Right hindlimb (tissue), 1 donor: ENCODE measurements around the gene KLHL2.
"Not testable (repeated sequence)": the region's sequence is repeated elsewhere in the genome, so short reads cannot be mapped to it uniquely, and the experiment has no call there.

Experiments
- DNase-seq: peaks from one replicate; pipeline ENCODE4 v3.0.0-alpha.2; 2018

The KLHL2 gene

GRCh38 chr4:165236852-165237251, 29.5 kb downstream of the KLHL2 start:
- not testable (repeated sequence) for DNase-seq

- not testable (repeated sequence) for DNase-seq
Measured at GRCh38 chr4:165238041-165238640, 30.8 kb downstream of the KLHL2 start.

GRCh38 chr4:165240761-165241160, 33.4 kb downstream of the KLHL2 start:
- not testable (repeated sequence) for DNase-seq

DNA sequence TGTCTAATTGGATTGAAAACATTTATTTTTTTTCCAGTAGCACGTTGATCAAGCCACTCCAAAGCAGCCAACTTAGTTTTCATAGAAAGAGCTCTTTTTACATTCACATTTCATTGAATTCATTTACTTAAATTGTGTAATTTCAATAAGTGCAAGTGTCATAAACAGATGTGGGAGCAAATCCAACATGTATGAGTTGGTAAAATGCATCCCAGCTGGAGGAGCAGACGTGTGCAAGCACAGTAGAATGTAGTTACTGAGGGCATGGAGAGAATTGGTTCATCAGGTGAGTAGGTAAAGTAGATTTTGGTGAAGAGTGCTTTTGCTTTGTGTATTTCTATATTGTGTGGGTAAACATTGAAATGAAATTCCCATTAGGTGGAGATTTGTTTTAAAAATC, 36.8 kb downstream of the KLHL2 start:
- DNase-seq = not testable (repeated sequence)

GRCh38 chr4:165244587-165245186, 37.3 kb downstream of the KLHL2 start:
- DNase-seq = not testable (repeated sequence)

DNA sequence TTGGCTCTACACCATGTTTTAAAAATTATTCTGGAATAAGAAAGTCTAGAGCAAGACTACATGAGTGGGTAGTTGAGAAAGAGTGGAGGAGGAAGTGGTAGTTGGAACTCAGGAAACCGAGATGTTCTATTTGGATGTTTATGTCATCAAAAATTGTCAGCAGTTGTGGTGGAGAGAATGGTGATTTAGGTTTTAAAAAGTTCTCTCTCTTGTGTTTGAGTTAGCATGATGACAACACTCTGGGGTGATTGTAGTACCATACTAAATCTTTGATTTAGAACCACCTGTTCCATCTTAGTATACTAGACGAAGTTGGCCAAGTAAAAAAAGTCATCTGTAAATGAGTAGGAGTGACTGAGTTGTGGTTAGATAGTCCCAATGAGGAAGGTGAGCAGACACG, 40.7 kb downstream of the KLHL2 start:
- no peak for DNase-seq

GRCh38 chr4:165248904-165249303, 41.5 kb downstream of the KLHL2 start:
- DNase-seq = not testable (repeated sequence)

- DNase-seq = not testable (repeated sequence)
Measured at GRCh38 chr4:165254771-165255170, 47.4 kb downstream of the KLHL2 start.

GRCh38 chr4:165255439-165255838, 48.1 kb downstream of the KLHL2 start:
- peak; percentile 19 for DNase-seq

DNA sequence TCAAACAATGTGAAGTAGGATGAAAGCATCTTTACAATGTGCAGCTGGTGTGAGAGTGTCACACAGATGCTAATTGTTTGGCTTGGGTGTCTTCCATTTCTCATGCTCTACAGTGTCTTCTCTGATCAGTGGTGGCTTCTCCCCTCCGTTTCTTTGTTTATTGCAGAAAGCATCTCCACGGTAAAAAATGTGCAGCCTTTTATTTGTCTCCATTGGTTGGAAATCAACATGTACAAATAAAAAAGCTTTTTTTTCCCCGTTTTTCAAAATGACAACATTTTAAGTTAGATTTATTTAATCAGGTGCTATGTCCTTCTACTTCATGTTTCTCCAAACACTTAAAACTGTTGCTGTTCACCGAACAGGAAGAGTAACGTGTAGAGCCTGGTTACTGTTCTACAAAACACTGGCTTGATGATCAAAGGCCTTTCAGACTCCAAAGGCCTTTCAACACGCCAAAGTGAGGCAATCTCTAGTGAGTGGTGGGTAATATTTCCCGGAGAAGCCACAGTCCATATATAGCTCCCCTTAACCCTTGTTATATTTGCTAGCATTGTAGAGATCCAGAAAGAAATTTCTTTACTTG, 48.8 kb downstream of the KLHL2 start:
- not testable (repeated sequence) for DNase-seq

DNA sequence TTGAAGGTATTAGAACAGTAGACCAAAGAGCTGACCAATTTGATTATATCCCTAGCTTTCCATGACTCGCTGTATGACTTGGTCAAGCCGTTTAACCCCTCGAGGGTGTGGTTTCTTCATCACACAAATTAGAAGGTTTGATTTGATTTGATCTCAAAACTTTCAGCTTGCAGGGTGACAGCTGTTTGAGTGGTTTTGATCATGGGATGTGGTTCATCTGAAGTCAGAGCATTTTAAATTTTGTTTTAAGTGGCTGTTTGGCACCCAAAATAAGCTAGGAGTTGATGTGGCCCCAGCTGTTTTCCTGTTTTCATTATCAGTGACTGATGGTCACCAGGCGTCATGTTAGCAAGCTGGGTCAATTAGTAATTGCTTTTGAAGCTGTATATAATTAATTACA, 52.4 kb downstream of the KLHL2 start:
- DNase-seq = not testable (repeated sequence)

DNA sequence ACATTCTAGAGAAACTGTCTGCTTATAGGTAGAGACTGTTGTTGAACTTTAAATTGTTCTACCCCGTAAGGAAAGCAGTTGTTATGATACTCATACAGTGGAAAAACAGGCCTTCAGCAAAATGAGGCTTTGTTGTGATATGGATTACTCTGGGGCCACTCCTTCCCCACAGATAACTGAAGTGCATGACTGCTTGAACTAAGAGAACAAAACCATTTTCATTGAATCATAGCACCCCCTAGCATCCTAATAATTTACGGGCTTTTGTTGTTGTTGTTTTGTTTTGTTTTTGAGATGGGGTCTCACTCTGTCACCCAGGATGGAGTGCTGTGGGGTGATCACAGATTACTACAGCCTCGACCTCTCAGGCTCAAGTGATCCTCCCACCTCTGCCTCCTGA, 54.9 kb downstream of the KLHL2 start:
- not testable (repeated sequence) for DNase-seq

GRCh38 chr4:165263466-165263865, 56.1 kb downstream of the KLHL2 start:
- DNase-seq = not testable (repeated sequence)

DNA sequence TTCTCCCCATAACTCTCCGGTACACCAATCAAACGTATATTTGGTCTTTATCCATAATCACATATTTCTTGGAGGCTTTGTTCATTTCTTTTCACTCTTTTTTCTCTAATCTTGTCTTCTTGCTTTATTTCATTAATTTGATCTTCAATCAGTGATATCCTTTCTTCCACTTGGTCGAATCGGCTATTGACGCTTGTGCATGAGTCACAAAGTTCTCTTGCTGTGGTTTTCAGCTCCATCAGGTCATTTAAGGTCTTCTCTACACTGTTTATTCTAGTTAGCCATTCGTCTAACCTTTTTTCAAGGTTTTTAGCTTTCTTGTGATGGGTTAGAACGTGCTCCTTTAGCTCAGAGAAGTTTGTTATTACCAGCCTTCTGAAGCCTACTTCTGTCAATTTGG, 62.6 kb downstream of the KLHL2 start:
- not testable (repeated sequence) for DNase-seq

- not testable (repeated sequence) for DNase-seq
Measured at GRCh38 chr4:165273443-165273842, 66.1 kb downstream of the KLHL2 start.

DNA sequence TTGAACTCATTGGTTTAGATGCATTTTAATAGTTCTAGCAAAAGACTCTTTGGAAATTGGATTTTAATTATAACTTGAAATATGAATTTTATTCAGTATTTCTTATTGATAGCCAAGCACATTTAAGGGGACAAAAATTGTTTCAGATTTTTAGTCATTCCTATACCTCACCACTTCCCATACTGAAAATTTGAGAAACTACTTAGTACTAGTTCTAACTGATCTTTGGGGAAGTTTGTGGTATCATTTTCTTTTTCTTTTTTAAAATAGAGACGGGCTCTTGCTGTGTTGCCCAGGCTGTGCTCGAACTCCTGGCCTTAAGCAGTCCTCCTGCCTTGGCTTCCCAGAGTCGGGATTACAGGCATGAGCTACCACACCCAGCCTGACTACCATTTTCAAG, 68.0 kb downstream of the KLHL2 start:
- DNase-seq = not testable (repeated sequence)

DNA sequence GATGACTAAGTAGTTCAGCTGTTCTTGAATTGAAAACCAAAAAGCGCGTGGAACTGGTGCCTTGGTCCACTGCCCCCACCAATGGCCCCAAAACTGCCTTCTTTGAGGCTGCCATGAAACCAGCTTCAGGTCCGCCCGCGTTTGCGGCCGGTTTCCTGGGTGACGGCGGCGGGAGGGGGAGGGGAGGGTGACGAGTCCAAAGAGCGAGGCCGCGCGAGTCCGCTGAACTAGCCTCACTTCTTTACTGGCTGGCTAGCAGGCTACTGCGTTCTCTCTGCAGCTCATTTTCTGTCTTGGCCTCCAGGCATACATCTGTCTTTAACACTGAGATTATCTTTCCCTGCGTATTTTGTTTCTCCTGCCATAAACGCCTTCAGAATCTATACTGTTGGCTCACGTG, 72.2 kb downstream of the KLHL2 start:
- DNase-seq = not testable (repeated sequence)

- DNase-seq = not testable (repeated sequence)
Measured at GRCh38 chr4:165284697-165285096, 77.3 kb downstream of the KLHL2 start.

DNA sequence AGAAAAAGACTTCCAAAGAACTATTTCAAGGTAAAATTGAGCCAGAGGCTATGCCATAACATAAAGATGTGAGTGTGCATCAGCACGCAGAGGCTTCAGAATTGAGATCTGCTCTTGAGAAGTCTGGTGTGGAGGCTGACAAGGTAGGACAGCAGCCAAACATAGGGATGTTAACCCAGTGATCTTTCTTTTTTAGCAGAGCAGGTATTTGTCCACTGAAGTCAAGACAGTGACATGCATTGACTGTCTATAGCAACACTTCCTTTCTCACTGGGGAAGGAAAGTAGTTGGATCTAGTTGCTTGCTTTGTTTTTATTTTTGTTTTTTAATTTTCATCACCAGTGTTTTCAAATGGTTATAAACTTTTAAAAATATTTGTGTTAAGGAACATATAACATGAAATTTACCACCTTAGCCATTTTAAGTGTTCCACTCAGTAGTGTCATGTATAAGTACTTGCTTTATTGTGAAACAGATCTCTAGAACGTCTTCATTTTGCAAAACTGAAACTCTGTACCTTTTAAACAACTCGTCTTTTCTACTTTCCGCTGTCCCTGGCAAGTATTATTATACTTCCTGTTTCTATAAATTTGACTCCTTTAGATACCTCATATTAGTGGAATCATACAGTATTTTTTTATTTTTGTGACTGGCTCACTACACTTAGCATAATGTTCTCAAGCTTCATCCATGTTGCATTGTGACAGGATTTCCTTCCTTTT, 79.4 kb downstream of the KLHL2 start:
- DNase-seq = not testable (repeated sequence)

GRCh38 chr4:165288226-165288625, 80.9 kb downstream of the KLHL2 start:
- DNase-seq = no peak

DNA sequence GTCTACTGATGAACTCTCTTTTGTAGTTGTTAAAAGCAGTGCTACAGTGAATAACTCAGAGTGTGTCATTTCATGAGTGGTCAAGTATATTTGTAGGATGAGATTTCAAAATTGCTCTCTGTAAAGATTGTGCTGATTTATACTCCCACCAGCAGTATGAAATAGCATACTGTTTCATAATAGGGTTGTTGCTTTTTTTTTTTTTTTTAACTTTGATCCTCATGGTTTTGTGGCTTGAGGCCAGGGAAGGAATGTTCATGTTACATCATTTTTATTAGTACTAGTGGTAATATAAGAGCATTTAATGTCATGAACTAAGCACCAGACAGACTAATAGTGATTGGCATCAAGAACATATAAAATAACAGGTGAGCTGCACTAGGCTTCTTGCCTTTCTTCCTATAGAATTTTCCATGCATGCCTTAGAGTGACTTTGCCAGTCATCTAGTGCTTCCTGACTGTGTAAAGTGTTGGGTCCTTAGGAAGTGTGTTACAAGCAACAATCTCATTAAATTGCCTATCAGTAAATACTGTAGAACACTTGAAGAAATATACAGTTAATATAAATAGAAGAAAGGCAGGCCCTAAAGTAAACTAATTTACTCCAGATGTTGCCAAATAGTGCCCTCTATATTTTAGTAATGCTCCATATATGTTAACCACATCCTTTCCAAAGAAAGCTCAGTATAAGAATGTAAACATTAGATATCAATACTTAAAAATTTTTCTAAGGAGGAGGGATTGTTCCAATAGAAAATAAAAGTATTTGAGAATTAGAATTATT, 81.5 kb downstream of the KLHL2 start:
- DNase-seq = no peak

DNA sequence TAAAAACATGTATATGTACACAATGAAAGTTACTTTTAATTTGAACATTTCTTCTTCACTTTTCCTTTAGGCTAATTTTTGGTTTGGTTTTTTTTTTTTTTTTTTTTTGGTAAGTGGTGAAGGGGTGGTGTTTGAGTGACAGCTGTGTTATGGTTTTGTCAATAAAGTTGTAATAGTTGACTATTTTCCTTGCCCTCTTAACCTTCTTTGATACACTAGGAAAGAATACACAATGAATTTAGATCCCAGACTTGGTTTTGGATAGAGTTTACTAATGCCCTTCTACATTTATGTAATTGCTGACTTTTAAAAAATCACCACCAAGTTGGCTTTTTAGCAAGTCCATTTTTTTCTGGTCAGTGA, 82.0 kb downstream of the KLHL2 start:
- no peak for DNase-seq

DNA sequence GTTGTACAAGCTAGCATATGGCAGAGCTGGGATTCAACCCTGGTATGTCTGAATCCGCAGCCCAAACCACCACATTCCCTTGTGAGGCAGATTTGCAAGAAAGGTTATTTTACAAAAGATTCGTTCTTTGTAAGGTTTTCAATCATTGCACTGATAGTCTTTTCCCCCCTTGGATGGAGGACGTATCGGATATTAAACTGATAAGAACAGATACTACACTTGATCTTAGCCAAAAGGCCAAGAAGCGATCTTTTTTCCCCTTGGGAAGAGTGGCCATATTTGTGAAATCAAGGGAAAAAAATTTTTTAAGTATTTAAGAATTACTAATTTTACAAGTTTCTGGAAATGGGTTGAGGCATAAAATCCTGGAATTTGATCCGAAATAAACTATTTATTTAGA, 85.7 kb downstream of the KLHL2 start:
- DNase-seq = no peak
